H54 (cell line): ENCODE results near the gene CNKSR3.

Experiments
- DNase-seq: peaks from one replicate; pipeline ENCODE4 v3.0.0; 2011; ENCODE audit warnings: low spot score, mixed read lengths; ENCODE audit not compliant: insufficient read length
- FAIRE-seq: peaks from 3 replicates; lab custom pipeline; 2011; peaks lifted over from hg19 to GRCh38; lab: Jason Lieb, UNC
- POLR2A ChIP-seq: IDR thresholded peaks from 2 replicates; pipeline ENCODE4 v1.6.1; 2011; ENCODE audit warnings: low read depth, mild to moderate bottlenecking, low read length

The CNKSR3 gene

GRCh38 chr6:154502553-154502952 is 7.9 kb downstream of the CNKSR3 start:
- TF ChIP-seq POLR2A = no peak
- no peak for DNase-seq
- no peak for FAIRE-seq

GRCh38 chr6:154501578-154501868 is 9.0 kb downstream of the CNKSR3 start:
- no peak for TF ChIP-seq POLR2A
- FAIRE-seq (no peak), DNase-seq (no peak)

GRCh38 chr6:154500769-154501577 is 9.5 kb downstream of the CNKSR3 start:
- DNase-seq (no peak), FAIRE-seq (no peak)
- TF ChIP-seq POLR2A = no peak

GRCh38 chr6:154499855-154500589 is 10.5 kb downstream of the CNKSR3 start:
- no peak for TF ChIP-seq POLR2A
- FAIRE-seq (no peak), DNase-seq (no peak)

- FAIRE-seq = no peak
- DNase-seq = no peak
- TF ChIP-seq POLR2A = no peak
Measured at GRCh38 chr6:154498340-154498934, 12.0 kb downstream of the CNKSR3 start.

- FAIRE-seq (no peak), DNase-seq (no peak)
Measured at GRCh38 chr6:154496793-154497517, 13.5 kb downstream of the CNKSR3 start.

GRCh38 chr6:154496186-154496585 is 14.3 kb downstream of the CNKSR3 start:
- TF ChIP-seq POLR2A = no peak
- FAIRE-seq (no peak), DNase-seq (no peak)

More at GRCh38 chr6:154496793-154497517, 13.5 kb downstream of the CNKSR3 start:
- no peak for TF ChIP-seq POLR2A

GRCh38 chr6:154494592-154495311 is 15.7 kb downstream of the CNKSR3 start:
- FAIRE-seq = no peak
- no peak for DNase-seq
- TF ChIP-seq POLR2A = no peak

GRCh38 chr6:154491567-154492470 is 18.7 kb downstream of the CNKSR3 start:
- DNase-seq (no peak), FAIRE-seq (no peak)

GRCh38 chr6:154489822-154490221 is 20.7 kb downstream of the CNKSR3 start:
- FAIRE-seq = no peak
- no peak for TF ChIP-seq POLR2A
- no peak for DNase-seq

More at GRCh38 chr6:154491567-154492470, 18.7 kb downstream of the CNKSR3 start:
- no peak for TF ChIP-seq POLR2A

GRCh38 chr6:154488802-154489437 is 21.6 kb downstream of the CNKSR3 start:
- DNase-seq = no peak
- FAIRE-seq = no peak
- TF ChIP-seq POLR2A = no peak

- TF ChIP-seq POLR2A = no peak
- DNase-seq (no peak), FAIRE-seq (no peak)
Measured at GRCh38 chr6:154488248-154488593, 22.3 kb downstream of the CNKSR3 start.
